Limb (tissue), 2 donors: ENCODE data around the gene CARD9.

Experiments
- DNase-seq, 2 donors: peaks; one replicate each; pipeline ENCODE4 v3.0.0-alpha.2; 2016; ENCODE audit errors: extremely low spot score in 2 of 2

The CARD9 gene

DNA sequence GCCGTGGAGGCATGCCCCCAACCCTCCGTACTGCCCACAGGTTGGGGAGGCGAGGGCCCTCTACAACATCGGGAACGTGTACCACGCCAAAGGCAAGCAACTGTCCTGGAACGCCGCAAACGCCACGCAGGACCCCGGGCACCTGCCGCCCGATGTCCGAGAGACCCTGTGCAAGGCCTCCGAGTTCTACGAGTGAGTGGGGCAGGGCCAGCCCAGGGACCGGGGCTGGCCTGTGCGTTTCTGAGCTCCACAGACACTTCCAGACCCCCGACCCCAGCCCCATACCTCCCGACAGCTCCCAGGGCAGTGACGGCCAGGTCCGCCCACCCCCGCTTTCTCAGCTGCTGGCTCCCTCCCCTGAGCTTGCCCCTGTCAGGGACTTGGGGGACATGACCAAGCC, 36.6 kb downstream of the CARD9 start:
- DNase-seq = no peak

GRCh38 chr9:136336156-136336870, 37.2 kb downstream of the CARD9 start:
- no peak for DNase-seq

GRCh38 chr9:136335296-136336155, 37.9 kb downstream of the CARD9 start:
- DNase-seq = no peak

GRCh38 chr9:136334541-136334940, 38.9 kb downstream of the CARD9 start:
- no peak for DNase-seq

GRCh38 chr9:136333486-136333885, 40.0 kb downstream of the CARD9 start:
- DNase-seq = no peak

- DNase-seq = no peak
Measured at GRCh38 chr9:136333045-136333444, 40.4 kb downstream of the CARD9 start.

GRCh38 chr9:136332482-136332983, 40.9 kb downstream of the CARD9 start:
- DNase-seq = no peak

DNA sequence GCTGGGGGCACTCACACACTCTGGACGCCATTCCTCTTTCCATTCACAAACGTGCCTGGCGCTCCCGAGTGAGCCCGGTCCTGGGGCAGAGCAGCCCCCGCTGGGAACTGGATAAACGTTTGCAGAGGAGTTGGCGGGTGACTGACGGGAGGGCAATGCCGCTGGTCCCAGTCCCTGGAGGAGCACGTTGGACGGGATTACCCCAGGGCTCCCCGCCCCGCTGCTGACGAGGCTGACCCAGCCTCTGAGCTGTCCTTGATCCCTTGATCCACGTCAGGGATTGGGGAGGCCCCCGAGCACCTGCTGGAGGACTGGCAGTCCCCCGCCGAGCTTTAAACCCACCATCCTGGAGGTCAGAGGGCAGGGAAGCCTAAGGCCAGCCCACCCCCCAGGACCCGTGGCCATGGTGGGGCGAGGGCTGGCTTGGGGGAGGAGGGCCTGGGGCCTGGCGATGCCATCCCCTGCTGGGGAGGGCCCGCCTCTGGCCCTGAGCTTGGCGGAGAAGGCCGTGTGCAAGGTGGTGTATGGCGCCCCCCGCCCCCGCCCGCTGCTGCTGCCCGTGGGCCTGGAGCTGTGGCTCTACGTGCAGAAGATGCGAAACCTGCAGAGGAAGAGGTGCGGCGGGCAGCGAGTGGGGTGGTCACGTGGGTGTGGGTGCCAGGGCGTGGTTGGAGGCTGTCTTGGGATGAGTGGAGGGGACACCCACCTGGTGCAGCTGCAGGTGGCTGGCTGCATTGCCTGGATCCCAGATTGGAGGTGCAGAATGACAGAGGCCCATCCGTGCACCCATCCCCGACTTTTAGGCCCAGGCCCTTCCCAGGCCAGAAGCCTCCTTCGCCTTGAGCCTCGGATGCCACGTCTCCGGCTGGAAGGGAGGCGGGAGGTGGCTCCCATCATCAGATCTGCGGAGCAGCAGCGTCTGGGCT, 41.6 kb downstream of the CARD9 start:
- no peak for DNase-seq

DNA sequence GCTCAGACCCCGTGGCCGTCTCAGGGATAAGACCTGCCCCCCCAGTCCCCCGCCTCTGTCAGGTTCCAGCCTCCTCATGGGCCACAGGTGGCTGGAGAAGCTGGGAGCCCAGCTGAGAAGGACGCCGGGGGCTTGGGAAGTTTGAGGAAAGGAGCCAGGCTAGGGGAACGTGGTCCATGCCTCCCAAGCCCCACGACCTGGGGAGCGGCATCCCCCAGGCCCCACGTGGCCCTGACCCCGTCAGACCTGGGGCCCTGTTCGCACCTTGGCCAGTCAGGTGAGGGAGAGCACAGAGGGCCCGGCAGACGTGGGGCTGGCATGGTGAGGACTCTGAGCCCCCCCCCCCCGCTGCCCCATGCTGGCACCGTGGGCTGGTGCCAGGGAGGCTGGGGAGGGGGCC, 42.4 kb downstream of the CARD9 start:
- DNase-seq = no peak

GRCh38 chr9:136330406-136330990, 43.0 kb downstream of the CARD9 start:
- DNase-seq = no peak

DNA sequence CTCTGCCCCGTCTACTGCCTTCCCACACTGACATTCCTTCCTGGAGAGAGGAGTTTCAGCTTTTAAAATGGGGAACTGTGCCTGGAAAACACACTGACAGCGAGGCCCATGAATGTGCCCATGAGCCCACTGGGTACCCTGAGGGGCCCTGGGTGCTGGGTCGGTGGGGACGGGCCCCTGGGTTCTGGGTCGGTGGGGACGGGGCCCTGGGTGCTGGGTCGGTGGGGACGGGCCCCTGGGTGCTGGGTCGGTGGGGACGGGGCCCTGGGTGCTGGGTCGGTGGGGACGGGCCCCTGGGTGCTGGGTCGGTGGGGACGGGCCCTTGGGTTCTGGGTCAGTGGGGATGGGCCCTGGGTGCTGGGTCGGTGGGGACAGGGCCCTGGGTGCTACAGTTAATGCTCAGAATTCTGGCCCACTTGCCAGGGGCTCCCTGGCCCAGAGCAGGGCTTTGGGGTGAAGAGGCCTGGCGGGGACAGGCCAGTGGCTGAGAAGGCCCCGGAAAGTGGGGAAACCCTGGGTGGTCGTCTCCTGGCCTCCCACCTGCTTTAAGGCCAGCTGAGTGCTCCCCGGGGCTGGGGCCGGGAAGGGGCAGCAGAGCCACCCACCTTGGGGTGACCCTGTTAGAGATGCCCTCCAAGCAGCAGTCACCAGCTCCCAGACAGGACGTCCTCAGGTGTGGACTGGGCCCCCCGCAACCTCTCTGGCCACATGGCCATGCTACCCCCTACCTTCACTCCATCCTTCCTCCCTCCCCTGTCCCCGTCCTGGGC, 43.6 kb downstream of the CARD9 start:
- no peak for DNase-seq

DNA sequence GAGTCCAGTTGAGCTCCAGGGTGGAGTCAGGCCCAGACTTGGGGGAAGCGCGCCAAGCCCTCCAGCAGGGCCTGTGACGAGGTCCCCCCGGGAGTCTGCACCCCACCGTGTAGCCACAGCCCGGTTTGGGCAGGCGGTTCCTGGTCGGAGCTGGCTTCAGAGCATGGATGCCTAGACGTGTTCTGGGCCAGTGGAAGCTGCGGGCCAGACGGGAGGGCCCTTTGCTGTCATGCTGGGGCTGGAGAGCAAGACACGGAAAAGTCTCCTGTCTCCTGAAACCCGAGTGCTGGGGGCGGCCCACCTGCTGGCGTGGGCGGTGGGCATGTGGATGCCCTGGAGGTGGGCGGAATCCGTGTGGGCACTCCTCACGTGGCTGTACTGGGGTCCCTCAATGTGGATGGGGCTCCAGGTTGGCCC, 44.2 kb downstream of the CARD9 start:
- no peak for DNase-seq

DNA sequence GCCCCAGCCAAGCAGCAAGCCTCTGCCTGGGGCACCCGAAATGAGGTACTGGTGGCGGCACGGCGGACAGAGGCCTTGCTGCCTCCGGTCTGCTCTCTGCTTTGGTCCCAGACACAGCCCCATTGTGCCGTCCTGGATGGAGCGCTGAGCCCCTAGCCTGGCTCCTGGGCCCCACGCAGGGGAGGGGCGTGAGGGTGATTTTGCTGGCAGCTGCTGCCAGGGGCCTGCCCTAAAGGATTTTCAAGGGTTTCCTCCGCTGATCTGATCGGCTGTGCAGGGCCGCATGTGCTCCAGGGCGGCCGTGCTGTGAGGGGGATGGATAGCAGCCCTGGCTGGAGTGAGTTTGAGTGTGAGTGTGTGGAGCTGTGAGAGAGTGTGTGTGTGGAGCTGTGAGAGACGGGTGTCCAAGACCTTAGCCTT, 44.8 kb downstream of the CARD9 start:
- DNase-seq = peak; percentile 70 to 86

GRCh38 chr9:136328011-136328621, 45.4 kb downstream of the CARD9 start:
- peak in 1 of 2 donors; percentile 73 for DNase-seq

GRCh38 chr9:136327304-136327974, 46.0 kb downstream of the CARD9 start, which contains the start of gene GPSM1:
GPSM1 (plus strand) TSS chr9:136327539; CDS start chr9:136327696, 157 bp downstream.
- DNase-seq = peak in 1 of 2 donors; percentile 83

GRCh38 chr9:136326761-136327303, 46.6 kb downstream of the CARD9 start:
- no peak for DNase-seq

GRCh38 chr9:136326061-136326760, 47.3 kb downstream of the CARD9 start:
- DNase-seq = peak; percentile 65 to 69

DNA sequence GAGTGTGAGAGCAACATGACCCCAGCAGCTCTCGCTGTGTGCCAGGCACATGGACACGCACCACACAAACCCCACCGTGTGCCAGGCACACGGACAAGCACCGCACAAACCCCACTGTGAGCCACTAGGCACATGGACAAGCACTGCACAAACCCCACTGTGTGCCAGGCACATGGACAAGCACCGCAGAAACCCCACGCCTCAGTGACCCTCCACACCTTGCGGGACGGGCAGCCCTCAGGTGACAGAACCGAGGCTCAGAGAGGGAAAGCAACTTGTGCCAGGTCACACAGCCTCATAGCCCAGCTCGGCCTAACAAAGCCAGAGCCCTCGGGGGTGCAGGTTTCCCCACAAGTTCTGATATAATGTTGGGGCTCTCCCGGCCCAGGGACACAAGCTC, 48.1 kb downstream of the CARD9 start:
- DNase-seq = no peak
